T47D (cell line): ENCODE results near the gene C20orf173.

Experiments
- DNase-seq, 2 experiments: peaks; one replicate each; pipeline versions ENCODE4 v3.0.0 to v3.0.0-alpha.2; 2011 to 2012; ENCODE audit warnings: low read depth in 1 of 2, low spot score in 1 of 2
- JUND ChIP-seq: IDR thresholded peaks from 2 replicates; pipeline ENCODE4 v1.6.1; 2012; ENCODE audit warnings: low read depth
- in situ Hi-C: cut with HindIII; loops from 2 replicates; pipeline ENCODE4 v1.10.0; 2016; ENCODE audit warnings: low sequenced_read_pairs, low pct_unique_long_range_greater_than_20kb

Gene C20orf173, protein sequence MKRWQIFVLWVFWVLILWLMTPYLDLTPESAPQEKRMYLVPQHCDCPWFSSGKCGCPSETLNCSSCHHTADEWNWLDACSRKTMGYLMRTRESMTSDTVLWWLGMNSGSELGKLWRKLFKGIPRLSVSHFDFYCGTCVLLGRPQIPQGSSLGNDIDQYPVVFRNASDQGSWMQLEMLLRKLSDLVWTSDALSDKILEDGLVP

GRCh38 chr20:35529552-35529951 is at the start of gene C20orf173:
C20orf173 (minus strand) TSS chr20:35529652; CDS start chr20:35529373, 279 bp downstream.
- in situ Hi-C loops, result no loop called here
- no peak for TF ChIP-seq JUND
- no peak for DNase-seq

DNA sequence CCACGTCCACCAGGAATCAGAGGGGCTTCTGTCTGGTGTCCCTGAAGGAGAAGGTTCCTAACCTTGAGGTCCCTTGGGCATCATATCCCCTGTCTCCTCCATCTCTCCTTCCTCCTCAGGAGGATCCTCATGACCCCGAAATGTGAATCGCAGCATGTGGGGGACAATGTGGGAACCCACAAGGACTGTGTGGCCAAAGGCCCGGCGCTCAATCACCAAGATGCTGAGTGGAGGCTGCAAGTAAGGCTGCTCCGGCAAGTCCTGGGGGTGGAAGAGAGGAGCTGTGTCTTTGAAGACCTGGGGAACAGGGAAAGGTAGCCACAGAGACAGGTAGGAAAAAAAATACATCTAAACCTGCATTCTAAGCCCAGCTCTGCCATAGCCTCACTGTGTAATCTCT is 49.7 kb upstream of the C20orf173 start:
- no peak for DNase-seq
- in situ Hi-C loops, result no loop called here
- TF ChIP-seq JUND, result no peak

DNA sequence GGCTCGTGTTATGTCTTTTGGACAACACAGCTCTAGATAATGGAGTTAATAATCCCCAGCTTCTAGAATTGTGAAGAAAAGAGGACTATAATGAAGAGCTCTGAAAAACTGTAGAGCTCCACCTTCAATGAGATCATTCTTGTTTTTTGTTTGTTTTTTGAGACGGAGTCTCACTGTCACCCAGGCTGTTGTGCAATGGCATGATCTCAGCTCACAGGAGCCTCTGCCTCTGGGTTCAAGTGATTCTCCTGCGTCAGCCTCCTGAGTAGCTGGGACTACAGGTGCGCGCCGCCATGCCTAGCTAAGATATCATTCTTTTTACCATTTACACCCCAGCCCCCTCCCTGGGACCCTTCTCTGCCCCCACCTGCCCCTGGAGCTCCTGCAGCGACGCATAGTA is 49.0 kb upstream of the C20orf173 start:
- TF ChIP-seq JUND, result no peak
- in situ Hi-C loops, result no loop called here
- DNase-seq, result peak in 1 of 2 experiments; percentile 63

DNA sequence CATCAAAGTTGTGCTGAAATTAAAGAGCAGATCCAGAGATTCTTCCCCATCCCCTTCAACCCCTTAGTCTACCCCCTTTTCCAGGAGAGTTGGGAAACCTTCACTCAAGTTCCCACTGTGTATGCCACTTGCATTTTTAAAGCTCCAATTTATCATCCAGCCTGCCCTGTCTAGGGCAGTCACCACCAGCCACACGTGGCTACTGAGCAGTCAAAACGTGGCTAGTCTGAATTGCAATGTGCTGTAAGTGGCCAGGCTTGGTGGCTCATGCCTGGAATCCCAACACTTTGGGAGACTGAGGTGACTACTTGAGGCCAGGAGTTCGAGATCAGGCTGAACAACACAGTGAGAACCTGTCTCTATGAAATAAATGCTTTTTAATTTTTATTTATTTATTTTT is 47.4 kb upstream of the C20orf173 start:
- DNase-seq, result no peak
- in situ Hi-C loops, result no loop called here
- TF ChIP-seq JUND, result no peak

GRCh38 chr20:35575958-35576357 is 46.5 kb upstream of the C20orf173 start:
- DNase-seq, result peak; percentile 57 to 95
- in situ Hi-C loops, result no loop called here
- TF ChIP-seq JUND, result no peak

- no peak for TF ChIP-seq JUND
- in situ Hi-C loops, result no loop called here
- no peak for DNase-seq
Measured at GRCh38 chr20:35572838-35573237, 43.4 kb upstream of the C20orf173 start.

- no peak for TF ChIP-seq JUND
- DNase-seq, result no peak
- in situ Hi-C loops, result no loop called here
Measured at GRCh38 chr20:35571555-35571954, 42.1 kb upstream of the C20orf173 start.

GRCh38 chr20:35568645-35569044 is 39.2 kb upstream of the C20orf173 start:
- in situ Hi-C loops, result no loop called here
- peak; percentile 73 to 78 for DNase-seq
- no peak for TF ChIP-seq JUND

DNA sequence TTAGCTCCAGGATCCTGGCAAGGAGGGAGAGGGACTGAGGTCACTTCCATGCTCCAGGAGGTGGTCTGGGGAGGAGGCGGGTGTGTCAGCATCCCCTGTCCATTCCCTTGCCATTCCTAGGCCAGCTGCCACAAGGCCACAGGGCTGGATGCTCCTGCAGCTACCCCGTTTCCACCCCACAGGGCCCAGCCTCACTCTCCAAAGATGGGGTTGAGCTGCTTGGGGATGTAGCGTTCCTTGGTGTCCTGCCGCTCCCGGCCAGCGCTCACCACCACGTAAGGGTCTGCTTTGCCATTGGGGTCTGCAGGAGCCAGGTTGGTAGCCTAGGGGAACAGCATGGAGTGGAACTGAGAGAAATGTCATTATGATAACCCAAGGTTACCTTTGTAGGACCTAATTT is 35.5 kb upstream of the C20orf173 start:
- TF ChIP-seq JUND, result no peak
- DNase-seq, result no peak
- in situ Hi-C loops, result no loop called here

GRCh38 chr20:35563834-35564233 is 34.4 kb upstream of the C20orf173 start:
- TF ChIP-seq JUND, result no peak
- DNase-seq, result no peak
- in situ Hi-C loops, result no loop called here

- TF ChIP-seq JUND, result no peak
- no peak for DNase-seq
- in situ Hi-C loops, result no loop called here
Measured at GRCh38 chr20:35562541-35563110, 33.2 kb upstream of the C20orf173 start.

- peak; percentile 69 to 71 for DNase-seq
- TF ChIP-seq JUND, result no peak
- in situ Hi-C loops, result no loop called here
Measured at GRCh38 chr20:35561671-35562070, 32.2 kb upstream of the C20orf173 start.

DNA sequence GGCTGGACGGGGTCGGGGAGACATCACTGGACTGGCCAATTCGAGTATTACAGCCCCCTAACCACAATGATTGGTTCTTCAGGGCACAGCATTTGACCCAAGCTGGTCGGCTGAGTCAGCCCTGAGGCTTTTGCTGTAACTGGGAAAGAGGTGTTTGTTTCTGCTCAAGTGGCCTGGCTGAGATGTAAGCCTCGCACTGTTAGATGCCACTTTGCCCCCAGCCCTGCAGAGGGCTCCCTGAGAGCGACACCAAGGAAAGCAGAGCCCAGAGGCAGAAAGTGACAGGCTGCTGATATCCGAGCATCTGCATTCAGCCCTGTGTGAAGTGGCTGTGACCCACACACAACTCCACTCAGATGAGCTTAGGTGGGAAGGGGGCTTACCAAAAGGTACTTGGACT is 31.8 kb upstream of the C20orf173 start:
- in situ Hi-C loops, result no loop called here
- DNase-seq, result peak; percentile 64 to 67
- TF ChIP-seq JUND, result no peak

DNA sequence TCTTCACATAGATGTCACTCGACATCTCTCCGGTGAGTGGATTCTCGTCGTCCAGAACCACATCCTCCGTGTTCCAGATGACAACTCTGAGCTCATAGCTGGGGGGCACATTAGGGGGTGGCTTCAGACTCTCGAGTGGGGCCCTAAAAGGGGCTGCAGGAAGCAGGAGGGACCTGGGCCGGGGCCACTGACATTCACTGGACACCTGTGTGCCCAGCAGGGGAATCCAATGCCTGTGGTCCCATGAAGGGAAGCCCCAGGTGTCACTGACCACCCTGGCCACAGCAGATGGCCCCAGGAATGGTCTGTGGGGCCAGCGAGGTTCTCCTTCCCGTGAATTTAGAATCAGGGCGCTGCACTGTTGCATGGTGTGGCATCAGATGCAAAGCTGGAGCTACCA is 31.1 kb upstream of the C20orf173 start:
- DNase-seq, result no peak
- TF ChIP-seq JUND, result no peak
- in situ Hi-C loops, result no loop called here
